K562 (cell line): ENCODE data around the gene TAOK2. TPM values are rescaled to one million over a fixed set of nuclear protein-coding genes. Genes with fewer than 3 reads are reported as not detected.

Experiments
- BRCA1 ChIP-seq, 2 experiments: fragments of 450-650 bp in 1 of 2; sonication (generic) in 1 of 2; formaldehyde crosslinking in 1 of 2; IDR thresholded peaks; 2 replicates each; pipeline versions ENCODE4 v1.5.0 to v1.6.1; 2017 to 2020; ENCODE audit warnings: mild to moderate bottlenecking in 1 of 2, missing genetic modification reagents in 1 of 2
- CBX1 ChIP-seq: sonication (generic); IDR thresholded peaks from 2 replicates; pipeline ENCODE4 v1.6.1; 2016; ENCODE audit warnings: antibody characterized with exemption, low read depth, mild to moderate bottlenecking
- HDAC1 ChIP-seq, 2 experiments: fragments of 450-650 bp; IDR thresholded peaks; 2 replicates each; pipeline ENCODE4 v1.6.1; 2016 to 2017; ENCODE audit warnings: inconsistent platforms in 1 of 2, mild to moderate bottlenecking in 1 of 2, moderate library complexity in 1 of 2
- HNRNPLL ChIP-seq: fragments of 200-400 bp; formaldehyde crosslinking; IDR thresholded peaks from 2 replicates; pipeline ENCODE4 v1.6.1; 2017; ENCODE audit warnings: low read length, low read depth, mild to moderate bottlenecking; ENCODE audit not compliant: poor library complexity, severe bottlenecking
- KAT2B ChIP-seq: IDR thresholded peaks from one replicate; pipeline ENCODE4 v1.6.1; 2012; ENCODE audit warnings: low read depth, mild to moderate bottlenecking, control low read depth, inconsistent platforms, low read length, moderate library complexity
- MYBL2 ChIP-seq, 2 experiments: fragments of 450-650 bp in 1 of 2; sonication (generic) in 1 of 2; formaldehyde crosslinking in 1 of 2; IDR thresholded peaks; 2 replicates each; pipeline versions ENCODE4 v1.6.1 to v1.8.1; 2017 to 2022; ENCODE audit warnings: borderline replicate concordance in 1 of 2, inconsistent platforms in 1 of 2, low read depth in 1 of 2, mild to moderate bottlenecking in 1 of 2, missing genetic modification reagents in 1 of 2, moderate library complexity in 1 of 2
- NFRKB ChIP-seq: fragments of 450-650 bp; IDR thresholded peaks from 2 replicates; pipeline ENCODE4 v1.6.1; 2016; ENCODE audit warnings: low read depth
- PHF21A ChIP-seq: fragments of 450-650 bp; IDR thresholded peaks from 2 replicates; pipeline ENCODE4 v1.6.1; 2017; ENCODE audit warnings: low read depth, borderline replicate concordance
- STAT5B ChIP-seq: fragments of 250-450 bp; sonication (Bioruptor Pico); IDR thresholded peaks from 2 replicates; pipeline ENCODE4 v1.8.0; 2021; ENCODE audit warnings: mild to moderate bottlenecking, inconsistent platforms
- TBL1XR1 ChIP-seq, 2 experiments: IDR thresholded peaks; 2 replicates each; pipeline ENCODE4 v1.6.1; 2012; ENCODE audit warnings: improper control_type of control experiment in 2 of 2, low read length in 2 of 2, mild to moderate bottlenecking in 1 of 2
- TCF15 ChIP-seq: fragments of 250-450 bp; sonication (Bioruptor Pico); IDR thresholded peaks from 2 replicates; pipeline ENCODE4 v1.8.0; 2022; ENCODE audit warnings: moderate library complexity, mild to moderate bottlenecking, inconsistent platforms
- TFAP4 ChIP-seq: sonication (generic); formaldehyde crosslinking; IDR thresholded peaks from 2 replicates; pipeline ENCODE4 v1.8.0; 2022; ENCODE audit warnings: missing genetic modification reagents, mild to moderate bottlenecking, moderate library complexity, borderline replicate concordance
- THRB ChIP-seq: fragments of 450-650 bp; formaldehyde crosslinking; conservative IDR thresholded peaks from 2 replicates; pipeline ENCODE4 v1.4.0; 2022; ENCODE audit warnings: mild to moderate bottlenecking, missing genetic modification characterization
- ZNF217 ChIP-seq: sonication (generic); formaldehyde crosslinking; IDR thresholded peaks from 2 replicates; pipeline ENCODE4 v1.8.0; 2022; ENCODE audit warnings: mild to moderate bottlenecking, missing genetic modification reagents
- ZNF354B ChIP-seq: fragments of 250-450 bp; sonication (Bioruptor Pico); IDR thresholded peaks from 2 replicates; pipeline ENCODE4 v1.4.0; 2020
- ZNF398 ChIP-seq: fragments of 250-450 bp; sonication (Bioruptor Pico); IDR thresholded peaks from 2 replicates; pipeline ENCODE4 v1.8.0; 2021; ENCODE audit warnings: moderate library complexity, mild to moderate bottlenecking, inconsistent platforms
- ZNF639 ChIP-seq, 2 experiments: fragments of 200-800 bp in 1 of 2; sonication (Bioruptor generic) in 1 of 2; sonication (generic) in 1 of 2; formaldehyde crosslinking in 1 of 2; IDR thresholded peaks in 1 of 2; conservative IDR thresholded peaks in 1 of 2; 2 replicates each; pipeline versions ENCODE4 v1.5.0 to v1.6.1; 2016 to 2020; ENCODE audit warnings: missing compliant biosample characterization in 1 of 2, missing genetic modification characterization in 1 of 2, missing genetic modification reagents in 1 of 2
- ZNF79 ChIP-seq: fragments of 250-450 bp; sonication (Bioruptor Pico); IDR thresholded peaks from 2 replicates; pipeline ENCODE4 v1.4.0; 2020; ENCODE audit warnings: low read depth, mild to moderate bottlenecking, moderate library complexity
- polyA plus RNA-seq, 8 experiments: library from polyadenylated mRNA; depleted of rRNA in 4 of 8; stranded (reverse) in 5 of 8; unstranded in 3 of 8; fragments of >200 nt; fragmentation: Nextera tagmentation in 2 of 8; fragmentation: Illumina TruSeq in 1 of 8; extraction: Ambion mirVana in 2 of 8; extraction: Trizol in 1 of 8; gene quantifications; 2 replicates each; pipeline versions ENCODE4 v1.2.1 to v1.2.3, GENCODE V29; 2011 to 2014; ENCODE audit warnings: inconsistent platforms in 1 of 8, missing spikeins in 1 of 8
- total RNA-seq, 7 experiments: library from RNA; depleted of rRNA in 6 of 7; stranded (reverse); fragments of >200 nt in 6 of 7; fragmentation: Illumina TruSeq in 2 of 7; extraction: Trizol in 2 of 7; gene quantifications; 2 replicates each; pipeline versions ENCODE4 v1.2.1 to v1.2.3, GENCODE V29; 2011 to 2021; ENCODE audit warnings: low replicate concordance in 1 of 7

Gene TAOK2
- total and polyA plus RNA-seq, 9 of the 15 experiments (the other 6 are each of a cell fraction or from before 2014, with no cell fraction given), result 0.10 to 41.8 (median 13.7) TPM

GRCh38 chr16:29995324-29995910 is 21.7 kb downstream of the TAOK2 start, which contains the start of gene HIRIP3 (continued):
- peak; percentile 70; the same call in 1 of the 2 replicates for TF ChIP-seq MYBL2 (IDR thresholded peaks at IDR 0.05; ENCODE audit: low read depth)
- no peak for TF ChIP-seq MYBL2 (CRISPR knock-in tag; IDR thresholded peaks at IDR 0.05; ENCODE audit: borderline replicate concordance)
- no peak for TF ChIP-seq ZNF398 (CRISPR knock-in tag)
- TF ChIP-seq HNRNPLL, result no peak
- 0 out of 2 replicates have a peak, but pooled peaks have one; percentile 42 for TF ChIP-seq CBX1
- peak; percentile 97; the same call in 1 of the 2 replicates for TF ChIP-seq NFRKB
- TF ChIP-seq HDAC1 (IDR thresholded peaks at IDR 0.05), result peak in 1 of 2 experiments; percentile 67; a peak in 1 of 4 replicates
- no peak for TF ChIP-seq PHF21A
- TF ChIP-seq ZNF639 (CRISPR knock-in tag; conservative IDR thresholded peaks at IDR 0.05 in 1 of 2, IDR thresholded peaks at IDR 0.05 in 1 of 2), result peak in 1 of 2 experiments; percentile 80; a peak in 1 of 4 replicates
- TF ChIP-seq TBL1XR1 (IDR thresholded peaks at IDR 0.05; ENCODE audit: low read length in 2 of 2), result no peak
- TF ChIP-seq ZNF354B (CRISPR knock-in tag), result no peak
- 0 out of 2 replicates have a peak, but pooled peaks have one; percentile 17 for TF ChIP-seq TCF15 (CRISPR knock-in tag)
- peak; percentile 64; the same call in 1 of the 2 replicates for TF ChIP-seq TFAP4 (CRISPR knock-in tag)
- TF ChIP-seq ZNF79, result no peak
- TF ChIP-seq KAT2B, result no peak
- no peak for TF ChIP-seq ZNF217 (CRISPR knock-in tag)
- TF ChIP-seq STAT5B (CRISPR knock-in tag), result no peak
- no peak for TF ChIP-seq BRCA1 (IDR thresholded peaks at IDR 0.05)
- no peak for TF ChIP-seq BRCA1 (CRISPR knock-in tag; IDR thresholded peaks at IDR 0.05)
- no peak for TF ChIP-seq THRB (CRISPR knock-in tag)
